Jurkat, Clone E6-1 (cell line): ENCODE data around the gene SERTAD2. TPM values are rescaled to one million over a fixed set of nuclear protein-coding genes. Genes with fewer than 3 reads are reported as not detected.

Experiments
- DNase-seq: peaks from one replicate; pipeline ENCODE4 v3.0.0-alpha.2; 2011; ENCODE audit warnings: low read depth, low spot score
- H3K4me3 ChIP-seq: 2 replicates; pipeline ENCODE4 v1.5.1; 2011; ENCODE audit warnings: mild to moderate bottlenecking, low read length, control low read depth, moderate library complexity
- polyA plus RNA-seq: library from polyadenylated mRNA; unstranded; fragments of >200 nt; gene quantifications from one replicate; pipeline ENCODE4 v1.2.1, GENCODE V29; 2012; ENCODE audit warnings: missing spikeins; ENCODE audit not compliant: insufficient read length, insufficient read depth

The SERTAD2 gene
- polyA plus RNA-seq, result 15.4 TPM

GRCh38 chr2:64653109-64654062 lies at the start of gene SERTAD2:
Gene SERTAD2, minus strand, starts transcription at chr2:64653913. Its CDS starts 17,042 bp downstream, at chr2:64636871.
- peak; percentile 67 for DNase-seq
- H3K4me3 ChIP-seq, result peak within 1 kb of the TSS; percentile 73

- no peak overlapping the region for H3K4me3 ChIP-seq
- no peak for DNase-seq
These were observed 46.6 kb upstream of the SERTAD2 start for GRCh38 chr2:64700133-64700809.

GRCh38 chr2:64699712-64700111 lies 46.0 kb upstream of the SERTAD2 start:
- no peak overlapping the region for H3K4me3 ChIP-seq

GRCh38 chr2:64698668-64699444 lies 45.1 kb upstream of the SERTAD2 start:
- no peak overlapping the region for H3K4me3 ChIP-seq
- DNase-seq, result no peak

More at GRCh38 chr2:64699712-64700111, 46.0 kb upstream of the SERTAD2 start:
- DNase-seq, result no peak

GRCh38 chr2:64698177-64698643 lies 44.5 kb upstream of the SERTAD2 start:
- no peak overlapping the region for H3K4me3 ChIP-seq
- no peak for DNase-seq

- DNase-seq, result no peak
- no peak overlapping the region for H3K4me3 ChIP-seq
These were observed 43.8 kb upstream of the SERTAD2 start for GRCh38 chr2:64697297-64698176.

- no peak overlapping the region for H3K4me3 ChIP-seq
- no peak for DNase-seq
These were observed 42.9 kb upstream of the SERTAD2 start for GRCh38 chr2:64696636-64697035.

- no peak overlapping the region for H3K4me3 ChIP-seq
- no peak for DNase-seq
These were observed 42.1 kb upstream of the SERTAD2 start for GRCh38 chr2:64695721-64696261.

- no peak overlapping the region for H3K4me3 ChIP-seq
- no peak for DNase-seq
These were observed 38.7 kb upstream of the SERTAD2 start for GRCh38 chr2:64692401-64692800.

- no peak overlapping the region for H3K4me3 ChIP-seq
- no peak for DNase-seq
These were observed 35.2 kb upstream of the SERTAD2 start for GRCh38 chr2:64688909-64689308.

- no peak for DNase-seq
- H3K4me3 ChIP-seq, result no peak overlapping the region
These were observed 32.7 kb upstream of the SERTAD2 start for GRCh38 chr2:64686283-64686956.

GRCh38 chr2:64685430-64685829 lies 31.7 kb upstream of the SERTAD2 start:
- no peak for DNase-seq

GRCh38 chr2:64683771-64684510 lies 30.2 kb upstream of the SERTAD2 start:
- DNase-seq, result no peak
- no peak overlapping the region for H3K4me3 ChIP-seq

More at GRCh38 chr2:64685430-64685829, 31.7 kb upstream of the SERTAD2 start:
- H3K4me3 ChIP-seq, result no peak overlapping the region

GRCh38 chr2:64681479-64681967 lies 27.8 kb upstream of the SERTAD2 start:
- H3K4me3 ChIP-seq, result no peak overlapping the region
- DNase-seq, result no peak

GRCh38 chr2:64679673-64680425 lies 26.1 kb upstream of the SERTAD2 start:
- no peak overlapping the region for H3K4me3 ChIP-seq
- no peak for DNase-seq
